Karpas-422 (cell line): ENCODE results near the gene FBN3. TPM values are rescaled to one million over a fixed set of nuclear protein-coding genes. Genes with fewer than 3 reads are reported as not detected.
"Not testable (repeated sequence)": the region's sequence is repeated elsewhere in the genome, so short reads cannot be mapped to it uniquely, and the experiment has no call there.

ENCODE experiments used
- DNase-seq: peaks from one replicate; pipeline ENCODE4 v3.0.0-alpha.2; 2015
- H2AFZ ChIP-seq: fragments of 200-600 bp; sonication (generic); 2 replicates; pipeline ENCODE4 v1.6.1; 2014; ENCODE audit warnings: antibody characterized with exemption, low read length, mixed read lengths
- H3K27ac ChIP-seq: fragments of 200-600 bp; sonication (generic); 2 replicates; pipeline ENCODE4 v1.5.1; 2014; ENCODE audit warnings: mild to moderate bottlenecking, low read length, moderate library complexity
- H3K27me3 ChIP-seq: fragments of 200-600 bp; sonication (generic); 2 replicates; pipeline ENCODE4 v1.6.1; 2014; ENCODE audit warnings: low read length, mixed read lengths
- H3K36me3 ChIP-seq: fragments of 200-600 bp; sonication (generic); 2 replicates; pipeline ENCODE4 v1.6.1; 2014; ENCODE audit warnings: low read length, mixed read lengths; ENCODE audit not compliant: insufficient read depth
- H3K4me1 ChIP-seq: fragments of 200-600 bp; sonication (generic); 2 replicates; pipeline ENCODE4 v1.6.1; 2014; ENCODE audit warnings: mild to moderate bottlenecking, low read length, mixed read lengths
- H3K4me2 ChIP-seq: fragments of 200-600 bp; sonication (generic); 2 replicates; pipeline ENCODE4 v1.6.1; 2014; ENCODE audit warnings: low read length, low read depth, mild to moderate bottlenecking; ENCODE audit not compliant: poor library complexity, severe bottlenecking
- H3K4me3 ChIP-seq: fragments of 200-600 bp; sonication (generic); 2 replicates; pipeline ENCODE4 v1.5.1; 2014; ENCODE audit warnings: mild to moderate bottlenecking, antibody characterized with exemption, low read length, mixed read lengths
- H3K79me2 ChIP-seq: fragments of 200-600 bp; sonication (generic); 2 replicates; pipeline ENCODE4 v1.6.1; 2014; ENCODE audit warnings: mild to moderate bottlenecking, low read length, mixed read lengths
- H3K9ac ChIP-seq: fragments of 200-600 bp; sonication (generic); 2 replicates; pipeline ENCODE4 v1.6.0; 2014; ENCODE audit warnings: low read length
- H3K9me2 ChIP-seq: fragments of 200-600 bp; sonication (generic), shearing (Covaris generic); replicated peaks from 2 replicates; pipeline ENCODE4 v1.6.0; 2014; ENCODE audit warnings: mild to moderate bottlenecking, low read length, moderate library complexity; ENCODE audit not compliant: insufficient read depth
- H3K9me3 ChIP-seq: fragments of 300-700, 200-600 bp; sonication (generic); 2 replicates; pipeline ENCODE4 v1.6.1; 2014; ENCODE audit warnings: low read length, mixed read lengths
- H4K20me1 ChIP-seq: fragments of 200-600 bp; sonication (generic); 2 replicates; pipeline ENCODE4 v1.6.1; 2014; ENCODE audit warnings: mild to moderate bottlenecking, antibody characterized with exemption, low read length, low read depth; ENCODE audit not compliant: insufficient read depth
- total RNA-seq: library from RNA; depleted of rRNA; stranded (reverse); fragments of >200 nt; shearing (Covaris generic); gene quantifications from 2 replicates; pipeline ENCODE4 v1.2.3, GENCODE V29; 2014; ENCODE audit warnings: low replicate concordance; rRNA removed

Gene FBN3
- total RNA-seq, 1 experiment from 2014 or later = not detected

DNA sequence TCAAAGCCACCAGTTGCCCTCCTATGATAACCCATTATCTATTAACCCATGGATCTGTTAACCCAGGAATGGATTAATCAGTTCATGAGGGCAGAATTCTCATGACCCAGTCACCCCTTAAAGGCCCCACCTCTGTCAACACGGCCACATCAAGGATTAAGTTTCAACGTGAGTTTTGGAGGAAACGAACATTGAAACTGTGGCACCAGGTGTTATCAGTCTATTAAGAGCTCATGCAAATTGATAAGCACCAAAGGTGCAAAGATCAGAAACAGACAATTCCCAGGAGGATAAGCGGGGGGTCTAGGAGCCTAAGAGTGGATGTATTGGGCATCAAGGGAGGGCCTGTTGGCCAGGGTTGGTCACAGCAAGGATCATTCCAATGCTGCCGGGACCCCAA, 124.1 kb downstream of the FBN3 start:
- H3K4me2 ChIP-seq = peak overlapping the region; percentile 53
- H3K27ac ChIP-seq = no peak overlapping the region
- peaks cover 8% of the 10 kb centered on the region for H3K4me1 ChIP-seq
- no peak overlapping the region for H3K4me3 ChIP-seq
- H4K20me1 ChIP-seq = no peaks in the 10 kb centered on the region
- no peak overlapping the region for H3K9ac ChIP-seq
- DNase-seq = peak; percentile 46
- no peaks in the 10 kb centered on the region for H3K79me2 ChIP-seq
- no peaks in the 10 kb centered on the region for H3K9me3 ChIP-seq
- H3K9me2 ChIP-seq = no peaks in the 10 kb centered on the region
- H3K27me3 ChIP-seq = no peaks in the 10 kb centered on the region
- no peak overlapping the region for H2AFZ ChIP-seq
- no peaks in the 10 kb centered on the region for H3K36me3 ChIP-seq

DNA sequence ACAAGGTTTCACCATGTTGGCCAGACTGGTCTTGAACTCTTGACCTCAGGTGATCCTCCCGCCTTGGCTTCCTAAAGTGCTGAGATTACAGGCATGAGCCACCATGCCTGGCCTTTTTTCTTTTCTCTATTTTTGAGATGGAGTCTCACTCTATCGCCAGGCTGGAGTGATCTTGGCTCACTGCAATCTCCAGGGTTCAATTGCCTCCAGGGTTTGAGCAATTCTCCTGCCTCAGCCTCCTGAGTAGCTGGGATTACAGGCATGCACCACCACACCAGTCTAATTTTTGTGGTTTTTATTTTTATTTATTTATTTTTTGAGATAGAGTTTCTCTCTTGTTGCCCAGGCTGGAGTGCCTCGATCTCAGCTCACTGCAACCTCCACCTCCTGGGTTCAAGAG, 125.1 kb downstream of the FBN3 start:
- not testable (repeated sequence) for H3K27ac ChIP-seq, H3K9me2 ChIP-seq, DNase-seq, H4K20me1 ChIP-seq, H3K9ac ChIP-seq, H3K36me3 ChIP-seq, H3K9me3 ChIP-seq, H3K4me3 ChIP-seq, H3K27me3 ChIP-seq, H3K79me2 ChIP-seq, H3K4me2 ChIP-seq, H3K4me1 ChIP-seq, H2AFZ ChIP-seq

DNA sequence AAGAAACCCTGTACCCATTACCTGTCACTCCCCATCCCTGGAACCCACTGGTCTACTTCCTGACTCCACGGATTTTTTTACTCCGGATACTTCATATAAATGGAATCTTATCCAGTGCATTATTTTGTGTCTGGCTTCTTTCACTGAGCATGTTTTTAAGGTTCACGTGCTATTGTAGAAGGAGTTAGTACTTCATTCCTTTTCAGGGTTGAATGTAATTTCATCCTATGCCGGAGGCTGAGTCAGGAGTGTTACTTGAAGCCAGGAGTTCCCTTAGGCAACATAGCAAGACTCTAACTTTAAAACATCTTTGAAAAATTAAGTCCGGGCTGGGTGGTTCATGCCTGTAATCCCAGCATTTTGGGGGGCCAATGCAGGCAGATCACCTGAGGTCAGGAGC, 126.0 kb downstream of the FBN3 start:
- Histone ChIP-seq H2AFZ (no peak overlapping the region), H3K9me3 (no peaks in the 10 kb centered on the region), H3K9me2 (no peaks in the 10 kb centered on the region), H3K4me1 (peaks cover 8% of the 10 kb centered on the region), H3K9ac (no peak overlapping the region), H3K4me2 (no peak overlapping the region), H3K27me3 (no peaks in the 10 kb centered on the region), H3K79me2 (no peaks in the 10 kb centered on the region), H4K20me1 (no peaks in the 10 kb centered on the region), H3K36me3 (no peaks in the 10 kb centered on the region), H3K27ac (no peak overlapping the region), H3K4me3 (no peak overlapping the region)
- DNase-seq = no peak

DNA sequence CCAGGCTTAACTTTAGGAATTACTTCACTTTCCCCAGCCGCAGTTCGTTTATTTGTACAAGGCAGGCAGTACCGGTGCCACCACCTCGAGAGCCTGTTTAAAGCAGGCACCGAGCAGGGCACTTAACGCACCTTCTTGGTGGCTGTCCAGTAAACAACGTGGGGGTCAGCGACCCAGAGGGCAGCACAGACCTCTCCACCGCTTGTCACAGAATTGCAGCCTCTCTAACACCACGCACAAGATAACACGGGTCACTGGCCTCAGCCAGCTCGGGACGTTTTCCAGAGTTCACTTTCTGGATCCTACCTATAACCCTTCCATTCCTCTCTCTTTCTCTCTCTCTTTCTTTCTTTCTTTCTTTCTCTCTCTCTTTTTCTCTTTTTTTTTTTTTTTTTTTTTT, 127.1 kb downstream of the FBN3 start:
- Histone ChIP-seq H3K4me2 (no peak overlapping the region), H2AFZ (no peak overlapping the region), H3K27ac (no peak overlapping the region), H3K4me3 (no peak overlapping the region), H4K20me1 (no peaks in the 10 kb centered on the region), H3K9ac (no peak overlapping the region), H3K79me2 (no peaks in the 10 kb centered on the region), H3K9me2 (no peaks in the 10 kb centered on the region), H3K4me1 (peaks cover 13% of the 10 kb centered on the region), H3K27me3 (no peaks in the 10 kb centered on the region), H3K36me3 (no peaks in the 10 kb centered on the region), H3K9me3 (no peaks in the 10 kb centered on the region)
- DNase-seq = no peak

DNA sequence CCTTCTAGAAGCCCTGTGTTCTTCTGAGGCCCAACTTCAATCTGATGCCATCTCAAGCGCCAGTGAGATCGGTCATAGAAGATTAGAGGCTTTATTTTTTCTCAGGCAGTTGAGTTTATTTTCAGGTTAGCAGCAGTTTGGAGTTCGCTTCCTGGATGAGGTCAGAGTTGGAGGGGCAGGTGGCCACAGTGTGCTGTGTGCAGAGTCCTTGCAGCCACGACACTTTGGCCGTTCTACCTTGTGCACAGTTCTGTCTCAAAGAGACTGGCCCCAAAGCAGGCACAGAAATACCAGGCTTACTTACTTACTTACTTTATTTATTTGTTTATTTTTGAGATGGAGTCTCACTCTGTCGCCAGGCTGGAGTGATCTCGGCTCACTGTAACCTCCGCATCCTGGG, 128.0 kb downstream of the FBN3 start:
- no peak overlapping the region for H3K27ac ChIP-seq
- H3K4me2 ChIP-seq = no peak overlapping the region
- no peaks in the 10 kb centered on the region for H4K20me1 ChIP-seq
- peaks cover 13% of the 10 kb centered on the region for H3K4me1 ChIP-seq
- no peaks in the 10 kb centered on the region for H3K27me3 ChIP-seq
- no peak for DNase-seq
- H3K79me2 ChIP-seq = no peaks in the 10 kb centered on the region
- no peak overlapping the region for H2AFZ ChIP-seq
- no peaks in the 10 kb centered on the region for H3K9me3 ChIP-seq
- no peak overlapping the region for H3K9ac ChIP-seq
- H3K4me3 ChIP-seq = no peak overlapping the region
- no peaks in the 10 kb centered on the region for H3K9me2 ChIP-seq
- H3K36me3 ChIP-seq = no peaks in the 10 kb centered on the region

DNA sequence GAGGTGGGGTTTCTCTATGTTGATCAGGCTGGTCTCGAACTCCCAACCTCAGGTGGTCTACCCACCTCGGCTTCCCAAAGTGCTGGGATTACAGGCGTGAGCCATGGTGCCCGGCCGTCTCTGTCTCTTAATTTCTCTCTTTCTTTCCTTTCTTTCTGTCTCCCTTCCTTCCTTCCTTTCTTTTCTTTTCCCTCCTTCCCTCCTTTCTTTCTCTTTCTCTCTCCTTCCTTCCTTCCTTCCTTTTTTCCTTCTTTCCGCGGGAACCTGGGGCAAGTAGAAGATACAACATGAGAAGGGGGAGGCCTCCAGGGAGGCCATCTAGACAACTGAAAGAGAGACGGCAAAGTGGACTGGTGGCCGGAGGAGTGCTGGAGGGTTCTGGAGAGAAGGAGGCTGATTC, 128.7 kb downstream of the FBN3 start:
- no peak overlapping the region for H3K4me2 ChIP-seq
- no peaks in the 10 kb centered on the region for H3K9me3 ChIP-seq
- no peak overlapping the region for H2AFZ ChIP-seq
- H3K9ac ChIP-seq = no peak overlapping the region
- no peaks in the 10 kb centered on the region for H3K9me2 ChIP-seq
- H4K20me1 ChIP-seq = no peaks in the 10 kb centered on the region
- peaks cover 13% of the 10 kb centered on the region for H3K4me1 ChIP-seq
- H3K27me3 ChIP-seq = no peaks in the 10 kb centered on the region
- no peaks in the 10 kb centered on the region for H3K79me2 ChIP-seq
- H3K4me3 ChIP-seq = no peak overlapping the region
- no peak for DNase-seq
- no peak overlapping the region for H3K27ac ChIP-seq
- no peaks in the 10 kb centered on the region for H3K36me3 ChIP-seq

DNA sequence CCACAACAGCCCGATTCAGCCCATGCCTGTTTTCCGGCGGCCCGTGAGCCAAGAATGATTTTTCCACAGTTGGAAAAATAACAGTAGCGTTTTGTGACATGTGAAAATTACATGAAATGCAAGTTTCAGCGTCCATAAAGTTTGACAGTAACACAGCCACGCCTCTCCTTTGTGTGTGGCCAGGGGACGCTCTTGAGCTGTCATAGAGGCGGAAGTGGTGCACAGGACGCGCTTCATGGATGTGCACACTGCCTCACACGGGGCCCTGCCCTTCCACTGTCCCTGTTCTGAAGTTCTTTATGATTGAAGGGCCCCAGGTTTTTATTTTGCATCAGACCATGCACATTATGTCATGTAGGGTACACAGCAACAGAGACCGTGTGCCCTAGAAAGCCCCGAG, 131.6 kb downstream of the FBN3 start:
- H3K4me3 ChIP-seq = no peak overlapping the region
- peak; percentile 88 for DNase-seq
- H3K9ac ChIP-seq = no peak overlapping the region
- H3K79me2 ChIP-seq = peaks cover 3% of the 10 kb centered on the region; the same call in 1 of the 2 replicates
- H3K36me3 ChIP-seq = no peaks in the 10 kb centered on the region
- peaks cover 5% of the 10 kb centered on the region for H3K4me1 ChIP-seq
- no peaks in the 10 kb centered on the region for H4K20me1 ChIP-seq
- H2AFZ ChIP-seq = no peak overlapping the region; the same call in 1 of the 2 replicates
- no peaks in the 10 kb centered on the region for H3K9me2 ChIP-seq
- H3K4me2 ChIP-seq = no peak overlapping the region
- H3K27me3 ChIP-seq = no peaks in the 10 kb centered on the region
- no peak overlapping the region for H3K27ac ChIP-seq
- H3K9me3 ChIP-seq = no peaks in the 10 kb centered on the region

Other genes with a start within 250 kb of the FBN3 start
- gene MAP2K7, start 245.7 kb downstream of the FBN3 start, total RNA-seq = 10.4 and 14.4 TPM in 2 replicates
- not detected in 2 replicates for gene TGFBR3L, start 234.8 kb downstream of the FBN3 start, total RNA-seq
- 9.8 and 22.0 TPM in 2 replicates for gene SNAPC2, start 229.3 kb downstream of the FBN3 start, total RNA-seq
- 0.18 TPM in 1 of 2 replicates, not detected in the other for gene CTXN1, start 223.5 kb downstream of the FBN3 start, total RNA-seq
- 43.7 and 53.1 TPM in 2 replicates for gene TIMM44, start 205.9 kb downstream of the FBN3 start, total RNA-seq
- 48.7 and 50.0 TPM in 2 replicates for gene ELAVL1, start 144.0 kb downstream of the FBN3 start, total RNA-seq
- not detected in 2 replicates for gene CCL25, start 96.8 kb downstream of the FBN3 start, total RNA-seq
- 66.3 and 105 TPM in 2 replicates for gene CERS4, start 59.8 kb upstream of the FBN3 start, total RNA-seq
- 16.0 and 29.4 TPM in 2 replicates for gene CD320, start 158.8 kb upstream of the FBN3 start, total RNA-seq
- 85.1 and 94.9 TPM in 2 replicates for gene NDUFA7, start 171.8 kb upstream of the FBN3 start, total RNA-seq
- 1,155 and 2,638 TPM in 2 replicates for gene RPS28, start 171.9 kb upstream of the FBN3 start, total RNA-seq
- 1.2 TPM in 1 of 2 replicates, not detected in the other for gene KANK3, start 193.7 kb upstream of the FBN3 start, total RNA-seq
- gene ANGPTL4, start 214.6 kb upstream of the FBN3 start, total RNA-seq = not detected in 2 replicates
- gene RAB11B, start 240.8 kb upstream of the FBN3 start, total RNA-seq = 23.7 and 42.9 TPM in 2 replicates